AG04450 (cell line): ENCODE data around the gene IGSF8. TPM values are rescaled to one million over a fixed set of nuclear protein-coding genes. Genes with fewer than 3 reads are reported as not detected.
A peak's percentile ranks its signal among the peaks of the same experiment; 100 is the strongest.
"Not testable (repeated sequence)": the region's sequence is repeated elsewhere in the genome, so short reads cannot be mapped to it uniquely, and the experiment has no call there.

ENCODE experiments used
- CTCF ChIA-PET: fragments of 300-600, 350-600 bp; formaldehyde crosslinking; extraction: SDS; loops from one replicate; lab custom pipeline; 2022; ENCODE audit warnings: antibody characterized with exemption, inconsistent platforms; lab: Charles Lee
- POLR2A ChIA-PET: fragments of 350-600 bp; formaldehyde crosslinking; extraction: SDS; loops from one replicate; lab custom pipeline; 2021; ENCODE audit warnings: antibody characterized with exemption, inconsistent platforms; lab: Yijun Ruan, JAX
- DNase-seq: peaks from one replicate; pipeline ENCODE4 v3.0.0-alpha.2; 2011; ENCODE audit warnings: low read depth, low spot score
- H3K27ac ChIP-seq: one replicate; pipeline ENCODE4 v1.5.1; 2012; ENCODE audit warnings: low read depth, low read length, control low read depth
- H3K27me3 ChIP-seq: one replicate; pipeline ENCODE4 v1.6.0; 2012; ENCODE audit warnings: low read length; ENCODE audit not compliant: control insufficient read depth, insufficient read depth
- H3K4me3 ChIP-seq: 2 replicates; pipeline ENCODE4 v1.5.1; 2011; ENCODE audit warnings: mild to moderate bottlenecking, low read depth, low read length, control low read depth
- H3K9me3 ChIP-seq: 2 replicates; pipeline ENCODE4 v1.5.1; 2012; ENCODE audit warnings: low read length; ENCODE audit not compliant: control insufficient read depth, insufficient read depth
- polyA plus RNA-seq: library from polyadenylated mRNA; depleted of rRNA; stranded (reverse); fragments of >200 nt; gene quantifications from 2 replicates; pipeline ENCODE4 v1.2.3, GENCODE V29; 2011
- TF ChIP-seq, protein P1 (sequence below): IDR thresholded peaks from 2 replicates; pipeline ENCODE4 v1.5.1; 2011; ENCODE audit warnings: low read depth, low read length, control low read depth, inconsistent platforms

IGSF8 gene
- polyA plus RNA-seq, 1 experiment = 12.7 TPM

DNA sequence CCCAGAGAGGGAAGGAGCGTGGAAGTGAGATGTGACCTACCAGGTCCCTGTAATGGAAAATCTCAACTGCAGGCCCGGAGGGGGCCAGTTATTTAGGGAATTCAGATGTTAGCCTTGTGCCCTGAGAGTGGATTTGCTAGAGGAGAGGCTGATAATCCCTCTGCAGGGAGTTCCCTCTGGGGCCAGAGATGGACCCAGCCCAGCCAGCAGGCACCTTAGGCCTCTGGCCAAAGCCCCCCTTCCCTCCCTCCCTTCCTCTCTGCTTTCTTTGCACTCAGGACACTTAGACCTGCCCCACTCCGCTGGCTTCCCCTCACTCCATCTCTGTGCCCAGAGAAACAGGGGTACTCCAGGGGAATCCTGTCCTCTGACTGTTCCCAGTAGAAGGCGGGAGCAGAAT is 15.7 kb upstream of the IGSF8 start:
- no peak overlapping the region for H3K4me3 ChIP-seq
- CTCF ChIA-PET = interaction anchor here (1.1 to 1.5 kb wide), 4 partner anchors 13 to 138 kb away, joined by 3 to 6 read pairs (median 4); no protein-coding TSS in a partner anchor
- DNase-seq = no peak
- H3K27ac ChIP-seq = no peak overlapping the region
- POLR2A ChIA-PET = no interaction called here
- TF ChIP-seq, protein P1, sequence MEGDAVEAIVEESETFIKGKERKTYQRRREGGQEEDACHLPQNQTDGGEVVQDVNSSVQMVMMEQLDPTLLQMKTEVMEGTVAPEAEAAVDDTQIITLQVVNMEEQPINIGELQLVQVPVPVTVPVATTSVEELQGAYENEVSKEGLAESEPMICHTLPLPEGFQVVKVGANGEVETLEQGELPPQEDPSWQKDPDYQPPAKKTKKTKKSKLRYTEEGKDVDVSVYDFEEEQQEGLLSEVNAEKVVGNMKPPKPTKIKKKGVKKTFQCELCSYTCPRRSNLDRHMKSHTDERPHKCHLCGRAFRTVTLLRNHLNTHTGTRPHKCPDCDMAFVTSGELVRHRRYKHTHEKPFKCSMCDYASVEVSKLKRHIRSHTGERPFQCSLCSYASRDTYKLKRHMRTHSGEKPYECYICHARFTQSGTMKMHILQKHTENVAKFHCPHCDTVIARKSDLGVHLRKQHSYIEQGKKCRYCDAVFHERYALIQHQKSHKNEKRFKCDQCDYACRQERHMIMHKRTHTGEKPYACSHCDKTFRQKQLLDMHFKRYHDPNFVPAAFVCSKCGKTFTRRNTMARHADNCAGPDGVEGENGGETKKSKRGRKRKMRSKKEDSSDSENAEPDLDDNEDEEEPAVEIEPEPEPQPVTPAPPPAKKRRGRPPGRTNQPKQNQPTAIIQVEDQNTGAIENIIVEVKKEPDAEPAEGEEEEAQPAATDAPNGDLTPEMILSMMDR = no peak
- H3K27me3 ChIP-seq = peaks cover 31% of the 10 kb centered on the region
- no peaks in the 10 kb centered on the region for H3K9me3 ChIP-seq

DNA sequence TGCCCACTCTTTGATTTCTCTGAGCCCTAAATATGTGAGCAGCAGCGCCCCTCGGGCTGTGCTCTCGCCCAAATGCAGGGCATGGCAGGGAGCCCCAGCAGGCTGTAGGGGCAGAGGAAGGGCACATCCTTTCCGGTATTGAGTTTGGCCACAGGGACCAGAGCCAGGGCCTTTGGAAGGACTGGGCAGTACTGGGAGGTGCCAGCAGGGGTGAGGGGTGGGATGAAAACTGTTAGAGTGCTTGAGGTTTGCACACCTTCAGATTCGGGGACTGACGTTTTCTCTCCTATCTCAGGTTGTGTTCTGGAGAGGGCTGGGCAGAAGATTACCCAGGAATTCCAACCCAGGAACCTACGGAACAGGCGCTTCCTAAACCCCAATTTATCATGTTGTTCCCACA is 15.0 kb upstream of the IGSF8 start:
- Histone ChIP-seq H3K27ac (no peak overlapping the region), H3K9me3 (no peaks in the 10 kb centered on the region), H3K4me3 (no peak overlapping the region), H3K27me3 (peaks cover 31% of the 10 kb centered on the region)
- no peak for DNase-seq
- ChIA-PET POLR2A (interaction anchor here (0.6 kb wide), 1 partner anchor 205 kb away, joined by 3 read pairs; no protein-coding TSS in a partner anchor), CTCF (interaction anchor here (1.4 kb wide), 1 partner anchor 13 kb away, joined by 6 read pairs; no protein-coding TSS in a partner anchor)
- TF ChIP-seq, protein P1 = peak; percentile 7; the same call in 1 of the 2 replicates

DNA sequence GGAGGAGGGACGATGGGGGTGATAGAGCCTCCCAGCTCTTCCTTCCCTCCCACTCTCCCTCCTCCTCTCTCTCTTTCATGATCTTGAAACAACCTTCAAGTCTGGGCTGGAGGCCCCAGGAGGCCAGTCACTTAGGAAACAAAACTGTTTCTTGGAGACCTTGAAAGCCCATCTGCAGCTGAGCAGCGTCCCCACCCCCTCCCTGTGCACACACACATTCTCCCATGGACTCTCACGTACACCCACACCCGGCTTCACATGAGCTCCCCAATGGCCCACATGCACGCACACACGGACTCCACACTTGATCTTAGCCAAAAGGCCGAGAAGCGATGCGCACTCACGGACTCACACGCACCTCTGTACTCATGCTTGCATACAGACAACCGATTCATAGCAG is 13.9 kb upstream of the IGSF8 start:
- TF ChIP-seq, protein P1 = no peak
- no peak overlapping the region for H3K27ac ChIP-seq
- CTCF ChIA-PET = interaction anchor here (1.0 to 1.4 kb wide), 2 partner anchors 107 to 139 kb away, joined by 3 to 5 read pairs; no protein-coding TSS in a partner anchor
- POLR2A ChIA-PET = no interaction called here
- DNase-seq = no peak
- H3K27me3 ChIP-seq = peaks cover 32% of the 10 kb centered on the region
- H3K9me3 ChIP-seq = no peaks in the 10 kb centered on the region
- H3K4me3 ChIP-seq = no peak overlapping the region

DNA sequence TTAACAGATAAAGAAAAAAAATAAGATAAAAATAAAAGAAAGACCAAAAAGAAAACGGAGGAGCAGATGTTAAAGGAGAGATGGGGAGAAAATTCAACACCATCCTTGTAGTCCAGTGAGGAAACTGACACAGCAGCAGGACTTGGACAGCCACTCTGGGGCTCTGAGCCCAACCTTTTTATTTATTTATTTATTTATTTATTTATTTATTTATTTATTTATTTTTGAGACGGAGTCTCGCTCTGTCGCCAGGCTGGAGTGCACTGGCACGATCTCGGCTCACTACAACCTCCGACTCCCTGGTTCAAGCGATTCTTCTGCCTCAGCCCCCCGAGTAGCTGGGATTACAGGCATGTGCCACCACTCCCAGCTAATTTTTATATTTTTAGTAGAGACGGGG is 13.0 kb upstream of the IGSF8 start:
- H3K27ac ChIP-seq, H3K9me3 ChIP-seq, H3K4me3 ChIP-seq, DNase-seq: not testable (repeated sequence)
- POLR2A ChIA-PET = interaction anchor here (0.7 kb wide), 1 partner anchor 110 kb away, joined by 3 read pairs; no protein-coding TSS in a partner anchor
- peaks cover 33% of the 10 kb centered on the region for H3K27me3 ChIP-seq
- CTCF ChIA-PET = interaction anchor here (1.7 kb wide), 1 partner anchor 140 kb away, joined by 6 read pairs; no protein-coding TSS in a partner anchor

DNA sequence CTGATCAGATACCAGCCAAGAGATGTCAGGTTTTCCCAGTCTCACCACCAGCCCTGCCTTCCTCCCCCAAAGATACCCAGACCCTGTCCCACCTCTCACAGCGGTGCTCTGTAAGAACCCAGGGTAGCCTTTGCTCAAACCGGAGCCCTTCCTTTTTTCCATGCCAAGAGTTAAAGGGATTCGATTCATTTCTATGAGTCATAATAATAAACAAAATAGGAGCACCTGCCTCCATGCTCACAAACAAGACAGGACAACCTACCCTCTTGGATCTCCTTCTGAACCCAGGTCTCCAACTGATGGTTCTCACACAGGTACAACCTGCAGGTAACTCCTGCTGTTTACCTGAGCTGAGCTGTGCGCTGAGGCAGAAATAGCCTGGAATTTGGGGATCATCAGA is 11.3 kb upstream of the IGSF8 start:
- TF ChIP-seq, protein P1 = no peak
- ChIA-PET POLR2A (no interaction called here), CTCF (interaction anchor here (0.9 to 3.6 kb wide), 16 partner anchors 8 to 266 kb away, joined by 3 to 21 read pairs (median 6); partner anchors contain the start of gene CASQ1)

More for the DNA sequence above, 11.3 kb upstream of the IGSF8 start:
- Histone ChIP-seq H3K27ac (no peak overlapping the region), H3K9me3 (no peaks in the 10 kb centered on the region), H3K4me3 (no peak overlapping the region), H3K27me3 (peaks cover 21% of the 10 kb centered on the region)
- DNase-seq = no peak
